ENCODE measurements around the gene TMIGD2.

GRCh38 chr19:4345342-4346019 is 43.3 kb upstream of the TMIGD2 start:
- TF ChIP-seq CTCF (conservative IDR thresholded peaks at IDR 0.05; ENCODE audit: low read depth, low read length): no peak
- TF ChIP-seq BHLHE40 (IDR thresholded peaks at IDR 0.05; ENCODE audit: low read depth, low read length): no peak
